Uterine smooth muscle cell (primary cell): ENCODE data around the gene SULT4A1. TPM values are rescaled to one million over a fixed set of nuclear protein-coding genes. Genes with fewer than 3 reads are reported as not detected.

ENCODE experiments used
- total RNA-seq: library from RNA; depleted of rRNA; stranded (reverse); fragments of >200 nt; gene quantifications from 2 replicates; pipeline ENCODE4 v1.2.3, GENCODE V29; 2014

The SULT4A1 gene
- total RNA-seq: 0.12 TPM in 1 of 2 replicates, not detected in the other

GRCh38 chr22:43862074-43862881, at the start of gene SULT4A1:
Gene SULT4A1, minus strand, starts transcription at chr22:43862513. Its CDS starts 131 bp downstream, at chr22:43862382.

GRCh38 chr22:43891360-43892182, 29.3 kb upstream of the SULT4A1 start, which contains the start of gene PNPLA5:
Gene PNPLA5, minus strand, starts transcription at chr22:43892013. Its CDS starts 133 bp downstream, at chr22:43891880.

GRCh38 chr22:43812149-43812842, 50.0 kb downstream of the SULT4A1 start, which contains the start of gene EFCAB6:
Gene EFCAB6, minus strand, starts transcription at chr22:43812305. Its CDS starts 29,987 bp downstream, at chr22:43782318.

Other genes starting within 250 kb of the SULT4A1 start
- 0.55 and 3.6 TPM in 2 replicates for gene EFCAB6, start 50.2 kb downstream of the SULT4A1 start, total RNA-seq
- gene PNPLA5, start 29.5 kb upstream of the SULT4A1 start, total RNA-seq: under 0.01 TPM in 1 of 2 replicates, not detected in the other
- 1.3 and 3.5 TPM in 2 replicates for gene PNPLA3, start 61.3 kb upstream of the SULT4A1 start, total RNA-seq
- gene SAMM50, start 92.9 kb upstream of the SULT4A1 start, total RNA-seq: 46.6 and 54.8 TPM in 2 replicates
- gene PARVB, start 161.8 kb upstream of the SULT4A1 start, total RNA-seq: 29.5 and 55.0 TPM in 2 replicates